Stimulated activated CD4-positive, alpha-beta T cell treated with anti-CD3 and anti-CD28 coated beads, Interleukin-12 subunit alpha, Interleukin-12 subunit beta, amount 100 ng/mL, for 4 hours (primary cell): Measurements from ENCODE around the gene TERB2.
"Not testable (repeated sequence)": the region's sequence is repeated elsewhere in the genome, so short reads cannot be mapped to it uniquely, and the experiment has no call there.

Experiments
- DNase-seq: peaks from one replicate; pipeline ENCODE4 v3.0.0-alpha.2; 2020

Gene TERB2, protein sequence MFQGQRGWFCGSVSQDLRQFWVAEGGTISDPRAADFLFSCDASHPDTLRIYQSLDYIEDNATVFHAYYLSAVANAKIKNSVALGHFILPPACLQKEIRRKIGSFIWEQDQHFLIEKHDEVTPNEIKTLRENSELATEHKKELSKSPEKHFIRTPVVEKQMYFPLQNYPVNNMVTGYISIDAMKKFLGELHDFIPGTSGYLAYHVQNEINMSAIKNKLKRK

DNA sequence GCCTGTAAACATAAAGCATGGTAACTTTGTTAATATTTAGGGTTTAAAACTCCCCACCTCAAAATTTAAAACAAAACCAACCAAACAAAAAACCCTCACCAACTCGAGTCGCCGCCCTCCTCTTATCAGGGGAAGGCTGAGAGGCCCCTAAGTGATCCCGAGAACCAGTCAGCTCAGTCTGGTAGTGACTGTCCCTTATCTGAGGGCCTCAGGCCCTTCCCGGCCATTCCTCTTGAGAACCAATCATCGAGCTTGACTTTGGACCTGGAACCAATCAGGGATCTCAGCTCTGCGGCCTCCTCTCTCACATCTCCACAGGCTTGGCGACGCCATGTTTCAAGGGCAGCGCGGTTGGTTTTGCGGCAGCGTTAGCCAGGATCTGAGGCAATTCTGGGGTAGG, at the start of gene TERB2:
Gene TERB2, plus strand, starts transcription at position 300 of the 400 bp plus-strand sequence. Its CDS starts 32 bp downstream, at position 332.
- no peak for DNase-seq

DNA sequence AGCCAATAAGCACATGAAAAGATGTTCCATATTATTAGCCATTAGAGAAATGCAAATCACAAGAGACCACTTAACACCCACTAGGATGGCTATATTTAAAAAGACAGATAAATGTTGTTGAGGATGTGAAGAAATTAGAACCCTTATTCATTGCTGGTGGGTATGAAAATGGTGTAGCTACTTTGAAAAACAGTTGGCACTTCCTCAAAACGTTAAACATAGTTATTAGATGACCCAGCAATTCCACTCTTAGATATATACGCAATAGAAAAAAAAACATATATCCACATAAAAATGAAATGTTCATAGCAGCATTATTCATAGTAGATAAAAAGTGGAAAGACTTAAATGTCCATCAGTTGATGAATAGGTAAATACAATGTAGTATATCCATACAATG, 47.1 kb upstream of the TERB2 start:
- DNase-seq: no peak

DNA sequence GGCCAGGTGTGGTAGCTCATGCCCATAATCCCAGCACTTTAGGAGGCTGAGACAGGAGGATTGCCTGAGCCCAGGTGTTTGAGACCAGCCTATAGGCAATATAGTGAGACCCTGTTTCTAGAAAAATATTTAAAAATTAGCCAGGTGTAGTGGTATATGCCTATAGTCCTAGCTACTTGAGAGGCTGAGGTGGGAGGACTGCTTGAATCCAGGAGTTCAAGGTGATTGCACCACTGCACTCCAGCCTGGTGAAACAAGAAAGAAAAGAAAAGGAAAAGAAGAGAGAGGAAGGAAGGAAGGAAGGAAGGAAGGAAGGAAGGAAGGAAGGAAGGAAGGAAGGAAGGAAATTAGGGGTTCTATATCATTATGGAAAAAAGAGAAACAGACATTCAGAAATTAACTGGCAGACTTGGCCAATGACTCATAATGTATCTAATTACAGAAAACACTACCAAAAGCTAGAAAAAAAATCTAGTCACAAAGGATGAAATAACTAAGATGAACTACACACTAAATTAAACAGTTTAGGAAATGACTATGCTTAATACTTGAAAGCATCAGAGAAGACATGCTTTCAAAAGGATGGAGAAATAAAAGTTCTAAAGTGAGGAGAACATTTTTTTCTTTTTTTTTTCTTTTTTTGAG, 45.4 kb upstream of the TERB2 start:
- no peak for DNase-seq

DNA sequence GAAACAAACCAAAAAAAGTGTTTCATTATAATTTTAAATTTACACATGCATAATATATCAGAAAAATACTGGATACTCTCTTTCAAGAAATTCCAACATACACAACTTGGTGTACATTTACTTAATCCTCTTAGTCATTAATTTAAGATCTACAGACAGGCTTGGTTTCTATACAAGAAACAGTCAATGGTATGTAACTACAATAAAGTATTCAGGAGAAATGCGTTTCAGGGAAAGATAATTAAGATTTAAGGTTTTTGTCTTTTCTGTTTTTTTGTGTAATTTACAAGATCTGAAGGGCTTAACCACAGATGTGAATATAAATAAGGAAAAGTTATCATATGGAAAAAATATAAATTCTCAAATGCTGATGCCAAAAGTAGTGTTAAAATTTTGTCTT, 44.3 kb upstream of the TERB2 start:
- DNase-seq: not testable (repeated sequence)

DNA sequence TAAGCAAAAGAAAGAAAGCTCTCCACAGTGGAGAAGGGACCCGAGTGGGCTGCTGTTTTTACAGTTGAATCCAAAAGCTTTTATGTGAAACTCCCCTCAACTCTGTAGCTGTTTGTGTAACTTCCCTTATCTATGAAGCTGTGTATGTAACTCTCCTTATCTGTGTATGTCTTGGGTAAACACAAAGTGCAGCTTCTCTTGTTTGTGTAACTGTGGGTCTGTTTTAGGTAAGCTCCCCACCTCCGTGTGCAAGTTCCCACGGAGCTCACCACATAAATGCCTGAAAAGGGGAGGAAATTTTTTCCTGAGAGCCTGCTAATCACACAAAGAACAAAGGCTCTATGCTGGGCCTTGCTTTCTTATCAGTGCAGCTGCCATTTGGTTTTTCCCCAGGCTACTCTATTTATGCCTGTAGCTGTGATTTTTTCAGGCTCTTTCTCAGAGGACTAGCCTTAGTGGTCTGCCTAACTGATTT, 43.5 kb upstream of the TERB2 start:
- not testable (repeated sequence) for DNase-seq

DNA sequence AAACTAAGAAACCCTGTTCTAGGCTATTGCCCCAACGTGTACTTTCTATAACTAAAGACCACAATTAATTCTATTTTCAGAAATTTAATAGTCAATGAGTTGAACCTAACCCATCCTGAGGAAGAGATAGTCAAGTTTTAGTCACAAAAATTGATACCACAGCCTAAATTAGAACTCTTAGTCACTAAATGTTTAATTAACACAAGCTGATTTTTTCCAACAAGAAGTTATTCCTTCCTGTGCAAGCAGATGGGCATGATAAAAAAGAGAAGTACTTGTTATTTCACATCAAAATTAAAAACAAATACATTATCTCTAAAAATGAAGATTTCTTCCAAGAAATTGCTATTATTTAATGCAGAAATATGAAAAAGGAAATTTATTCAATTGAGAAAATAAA, 38.4 kb upstream of the TERB2 start:
- no peak for DNase-seq

DNA sequence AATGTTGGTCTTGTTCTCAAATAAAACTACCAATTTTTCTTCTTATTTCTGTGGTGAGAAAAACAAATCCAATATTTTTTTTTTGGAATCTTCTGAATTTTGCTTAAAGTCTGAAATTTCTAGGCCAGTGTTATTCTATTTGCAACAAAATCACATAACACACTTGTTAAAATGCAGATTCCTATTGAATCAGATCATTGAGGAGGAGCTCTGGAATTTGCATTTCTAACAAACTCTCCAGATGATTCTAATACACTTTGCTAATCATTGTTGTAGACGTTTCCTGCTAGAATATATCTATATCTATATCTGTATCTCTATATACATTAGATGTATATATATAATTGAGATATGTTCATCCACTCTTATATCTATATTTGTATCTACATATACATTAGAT, 27.8 kb upstream of the TERB2 start:
- not testable (repeated sequence) for DNase-seq

DNA sequence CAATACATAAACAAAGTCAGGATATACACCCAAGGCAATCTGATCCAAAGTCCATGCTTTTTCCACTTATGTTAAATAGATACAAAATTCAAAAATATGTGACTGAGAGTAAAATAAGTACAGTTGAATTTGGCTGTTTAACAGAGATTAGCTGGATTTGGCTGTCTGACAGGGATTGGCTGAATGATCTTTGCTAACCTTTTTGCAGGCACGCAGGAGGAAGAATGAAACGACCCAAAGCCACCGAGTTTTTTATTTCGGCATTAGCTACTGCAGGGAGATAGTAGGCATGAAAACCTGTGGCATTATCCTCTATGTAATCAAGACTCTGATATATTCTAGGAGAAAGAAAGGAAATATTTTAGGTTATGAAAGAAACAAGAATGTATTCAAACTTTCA, 26.2 kb upstream of the TERB2 start:
- DNase-seq: not testable (repeated sequence)

DNA sequence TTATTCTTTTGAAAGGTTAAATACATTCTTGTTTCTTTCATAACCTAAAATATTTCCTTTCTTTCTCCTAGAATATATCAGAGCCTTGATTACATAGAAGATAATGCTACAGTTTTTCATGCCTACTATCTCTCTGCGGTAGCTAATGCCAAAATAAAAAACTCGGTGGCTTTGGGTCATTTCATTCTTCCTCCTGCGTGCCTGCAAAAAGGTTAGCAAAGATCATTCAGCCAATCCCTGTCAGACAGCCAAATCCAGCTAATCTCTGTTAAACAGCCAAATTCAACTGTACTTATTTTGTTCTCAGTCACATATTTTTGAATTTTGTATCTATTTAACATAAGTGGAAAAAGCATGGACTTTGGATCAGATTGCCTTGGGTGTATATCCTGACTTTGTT, 1.8 kb downstream of the TERB2 start:
- not testable (repeated sequence) for DNase-seq

DNA sequence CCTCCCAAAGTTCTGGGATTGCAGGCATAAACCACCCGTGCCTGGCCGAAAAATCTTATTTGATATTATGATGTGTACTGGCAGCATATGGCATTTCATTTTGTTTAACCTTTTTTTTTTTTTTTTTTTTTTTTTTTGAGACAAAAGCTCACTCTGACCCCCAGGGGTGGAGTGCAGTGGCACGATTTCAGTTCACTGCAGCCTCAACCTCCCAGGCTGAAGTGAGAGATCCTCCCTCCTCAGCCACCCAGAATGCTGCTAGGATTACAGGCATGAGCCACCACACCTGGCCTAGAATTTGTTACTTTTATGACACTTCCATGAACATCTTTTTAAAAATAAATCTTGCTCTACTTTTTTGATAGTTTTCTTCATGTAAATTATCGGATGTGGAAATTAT, 12.0 kb downstream of the TERB2 start:
- no peak for DNase-seq

DNA sequence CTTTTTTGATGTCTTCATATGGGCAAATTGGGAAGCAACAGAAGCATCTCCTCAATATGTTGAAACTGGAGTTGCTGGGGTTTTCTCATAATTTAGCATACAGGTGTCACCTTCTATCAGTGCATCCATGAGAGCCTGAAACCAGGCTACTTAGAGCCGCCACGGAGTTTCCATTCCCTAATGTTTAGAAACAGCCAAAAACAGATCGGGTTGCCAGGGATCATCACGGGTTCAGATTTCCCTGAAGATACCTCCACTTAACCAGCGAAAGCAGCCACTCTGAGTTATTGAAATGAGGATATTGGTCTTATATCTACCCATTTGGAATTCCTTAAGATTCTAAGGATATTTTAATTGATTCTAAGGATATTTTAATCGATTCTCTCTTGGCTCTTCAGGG, 14.5 kb downstream of the TERB2 start:
- no peak for DNase-seq

DNA sequence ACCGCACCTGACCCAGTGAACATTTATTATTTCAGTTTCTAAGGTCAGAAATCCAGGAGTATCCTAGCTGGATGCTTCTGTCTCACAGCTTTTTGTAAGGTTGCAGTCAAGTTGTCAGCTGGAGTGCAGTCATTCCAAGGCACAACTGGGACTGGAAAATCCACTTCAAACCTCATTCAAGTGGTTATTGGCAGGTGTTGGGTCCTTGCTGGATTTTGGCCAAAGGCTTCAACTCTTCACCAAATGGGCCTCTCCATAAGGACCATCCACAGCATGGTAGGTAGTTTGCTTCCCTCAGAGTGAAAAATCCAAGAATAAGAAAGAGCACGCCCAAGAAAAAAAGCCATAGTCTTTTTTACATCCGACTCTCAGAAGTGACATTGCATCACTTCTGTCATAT, 19.7 kb downstream of the TERB2 start:
- not testable (repeated sequence) for DNase-seq

DNA sequence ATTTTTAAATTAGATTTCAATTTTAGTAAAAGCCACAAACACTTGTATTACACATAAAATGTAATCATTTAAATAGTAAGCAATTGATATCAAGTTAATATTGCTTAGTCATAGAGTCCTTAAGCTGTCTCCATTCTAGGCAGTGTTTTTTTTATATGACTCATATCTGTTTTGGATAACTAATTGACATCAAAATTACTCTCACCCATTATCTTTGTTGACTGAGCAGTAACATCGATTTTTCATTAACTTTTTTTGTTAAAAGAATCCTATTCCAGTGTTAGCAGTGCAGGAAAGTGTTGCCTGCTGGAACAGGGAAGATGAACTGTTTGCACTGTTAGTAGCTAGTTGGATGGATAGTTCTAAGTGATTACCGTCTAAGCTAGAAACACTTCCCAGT, 21.3 kb downstream of the TERB2 start:
- DNase-seq: not testable (repeated sequence)

DNA sequence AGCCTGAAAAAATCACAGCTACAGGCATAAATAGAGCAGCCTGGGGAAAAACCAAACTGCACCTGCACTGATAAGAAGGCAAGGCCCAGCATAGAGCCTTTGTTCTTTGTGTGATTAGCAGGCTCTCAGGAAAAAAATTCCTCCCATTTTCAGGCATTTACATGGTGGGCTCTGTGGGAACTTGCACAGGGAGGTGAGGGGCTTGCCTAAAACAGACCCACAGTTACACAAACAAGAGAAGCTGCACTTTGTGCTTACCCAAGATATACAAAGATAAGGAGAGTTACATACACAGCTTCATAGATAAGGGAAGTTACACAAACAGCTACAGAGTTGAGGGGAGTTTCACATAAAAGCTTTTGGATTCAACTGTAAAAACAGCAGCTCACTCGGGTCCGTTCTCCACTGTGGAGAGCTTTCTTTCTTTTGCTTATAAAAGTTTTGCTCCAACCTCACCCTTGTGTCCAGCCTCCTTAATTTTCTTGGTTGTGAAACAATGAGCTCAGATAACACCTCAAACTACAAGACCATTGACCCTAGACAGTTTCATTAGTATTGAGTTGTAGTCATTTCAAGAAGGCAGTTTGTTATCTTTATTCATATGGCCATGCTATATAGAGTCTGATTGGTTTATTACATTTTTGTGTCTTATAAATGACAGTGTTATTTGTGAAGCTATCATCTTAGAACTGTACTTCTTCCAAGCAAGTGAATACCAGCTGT, 23.3 kb downstream of the TERB2 start:
- DNase-seq: not testable (repeated sequence)

DNA sequence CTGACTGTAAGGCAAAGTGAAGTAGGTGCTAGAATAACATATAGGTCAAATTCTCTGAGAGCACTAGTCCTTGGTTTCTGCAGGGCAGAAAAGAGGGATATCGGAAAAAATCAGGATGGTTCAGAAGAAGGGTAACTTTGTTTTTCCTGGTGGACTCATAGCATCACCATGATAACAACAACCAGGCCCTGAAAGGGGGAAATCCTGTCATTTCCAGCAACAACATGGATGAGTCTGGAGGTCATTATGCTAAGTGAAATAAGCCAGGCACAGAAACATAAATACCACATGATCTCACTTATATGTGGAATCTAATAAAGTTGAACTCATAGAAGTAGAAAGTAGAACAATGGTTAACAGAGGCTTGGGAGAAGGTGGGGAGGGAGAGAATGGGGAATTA, 27.7 kb downstream of the TERB2 start:
- not testable (repeated sequence) for DNase-seq

DNA sequence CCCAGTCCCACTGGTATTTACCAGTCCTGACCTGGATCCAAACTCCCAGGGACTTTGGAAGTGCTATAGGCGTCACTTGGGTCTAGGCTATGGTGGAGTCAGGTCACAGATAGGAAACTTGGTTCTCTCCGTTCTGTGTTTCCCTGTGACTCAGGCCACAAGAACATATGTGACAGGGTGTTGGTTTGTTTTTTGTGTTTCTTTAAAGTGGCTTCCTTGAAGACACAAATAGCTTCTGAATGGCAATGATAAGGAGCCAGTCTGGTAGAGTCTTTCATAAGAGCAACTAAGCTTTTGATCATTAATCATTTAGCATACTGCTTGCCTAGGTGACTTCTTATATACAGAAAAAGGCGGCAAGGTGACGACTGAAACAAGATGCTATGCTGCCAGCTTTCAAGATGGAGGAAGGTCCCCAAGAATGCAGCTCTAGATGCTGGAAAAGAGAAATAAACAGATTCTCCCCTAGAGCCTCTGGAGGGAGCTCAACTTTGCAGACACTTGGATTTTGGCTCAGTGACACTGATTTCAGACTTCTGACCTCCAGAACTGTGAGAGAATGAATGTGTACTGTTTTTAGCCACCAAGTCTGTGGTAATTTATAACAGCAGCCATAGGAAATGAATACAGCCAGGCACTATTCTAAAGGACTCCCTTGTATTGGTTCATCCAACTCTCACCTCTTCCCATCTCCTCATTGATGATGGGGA, 30.0 kb downstream of the TERB2 start:
- DNase-seq: not testable (repeated sequence)

DNA sequence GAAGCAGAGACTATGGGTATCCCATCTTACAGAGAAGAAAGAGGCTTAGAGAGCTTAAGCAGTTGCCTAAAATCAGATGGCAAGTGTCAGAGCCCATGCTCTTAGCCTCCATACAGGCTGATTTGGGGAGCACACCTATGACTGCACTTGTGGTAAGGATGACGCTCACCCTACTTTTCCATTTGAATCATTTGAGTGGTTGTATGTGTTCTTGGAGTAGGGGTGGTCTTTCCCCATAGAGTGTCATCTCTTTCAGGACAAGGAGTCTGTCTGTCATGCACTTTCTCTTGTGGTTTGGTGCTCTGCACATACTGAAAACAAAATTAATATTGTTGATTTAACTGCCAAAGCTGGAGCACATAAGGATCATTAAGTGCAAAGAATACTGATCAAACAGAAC, 31.2 kb downstream of the TERB2 start:
- DNase-seq: not testable (repeated sequence)

DNA sequence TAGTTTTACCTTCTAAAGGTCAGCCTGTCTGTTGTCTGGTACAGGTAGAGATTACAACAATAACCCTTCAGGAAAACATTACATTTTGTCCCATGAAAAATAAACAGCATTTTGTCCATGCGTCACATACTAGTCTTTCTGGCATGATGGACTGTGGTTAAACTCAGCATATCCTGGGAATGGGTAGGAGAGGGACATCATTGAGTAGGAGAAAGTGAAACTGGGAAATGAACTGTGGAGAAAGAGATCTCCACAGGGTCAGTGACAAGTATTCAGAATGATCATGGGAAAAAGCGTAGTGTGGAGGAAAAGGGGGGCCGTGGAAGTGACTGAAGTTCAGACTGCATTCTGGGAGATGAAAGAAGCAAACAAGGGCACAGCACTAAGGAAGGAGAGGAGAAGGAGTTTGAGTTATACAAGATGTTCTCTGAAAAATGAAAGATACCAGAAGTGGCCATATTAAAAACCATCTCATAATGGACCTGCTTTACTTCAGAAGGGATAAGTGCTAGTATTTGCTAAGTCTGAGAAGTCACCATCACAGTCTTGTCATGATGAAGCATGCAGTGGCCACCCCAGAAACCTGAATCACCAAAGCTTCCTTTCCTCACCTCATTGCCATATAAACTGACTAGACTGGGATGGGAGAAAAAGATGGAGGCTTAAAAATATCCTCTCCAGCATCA, 31.8 kb downstream of the TERB2 start:
- not testable (repeated sequence) for DNase-seq

DNA sequence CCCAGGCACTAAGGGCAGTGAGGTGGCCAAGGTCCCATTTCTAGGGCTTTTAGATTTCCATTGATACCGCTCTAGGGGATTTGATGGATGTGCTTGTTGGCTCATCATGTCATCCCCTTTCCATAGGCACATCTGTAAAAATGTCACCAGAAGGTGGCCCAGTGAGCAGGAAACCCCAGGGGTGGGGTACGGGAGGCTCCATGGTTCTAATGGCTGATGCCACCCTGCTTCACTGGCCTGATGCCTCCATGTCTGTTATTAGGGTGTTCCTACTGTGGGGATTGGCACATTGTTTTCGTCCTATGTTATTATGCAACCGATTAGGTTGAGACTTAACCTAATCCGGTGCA, 32.4 kb downstream of the TERB2 start:
- not testable (repeated sequence) for DNase-seq

DNA sequence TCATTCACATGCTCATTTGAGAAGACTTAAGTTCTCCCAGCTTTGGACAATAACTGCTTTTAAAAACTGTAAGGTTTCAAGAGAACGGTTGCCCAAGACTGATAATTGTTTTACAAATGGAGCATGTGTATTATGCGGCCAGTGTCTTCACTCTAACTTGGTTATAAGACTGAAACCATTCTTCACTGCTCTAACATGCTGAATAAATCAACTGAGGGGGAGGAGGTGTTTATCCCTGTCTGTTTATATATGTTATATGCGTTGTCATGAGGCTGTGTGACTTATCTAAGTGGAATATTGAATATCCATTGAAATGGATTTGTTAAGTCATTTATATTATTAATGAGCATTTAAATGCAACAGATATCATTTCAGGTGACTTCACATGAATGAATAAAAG, 41.1 kb downstream of the TERB2 start:
- not testable (repeated sequence) for DNase-seq

DNA sequence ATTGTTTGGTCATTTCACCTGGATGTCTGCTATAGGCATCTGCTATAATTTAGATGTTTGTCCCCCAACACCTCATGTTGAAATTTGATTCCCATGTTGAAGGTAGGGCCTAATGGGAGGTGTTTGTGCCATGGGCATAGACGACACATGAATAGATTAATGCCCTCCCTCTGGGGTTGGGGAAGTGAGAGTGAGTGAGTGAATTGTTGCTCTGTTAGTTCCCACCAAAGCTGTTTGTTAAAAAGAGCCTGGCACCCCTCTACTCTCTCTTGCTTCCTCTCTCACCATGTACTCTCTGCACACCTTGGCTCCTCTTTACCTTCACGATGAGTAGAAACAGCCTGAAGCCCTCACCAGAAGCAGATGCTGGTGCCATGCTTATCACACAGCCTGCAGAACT, 42.6 kb downstream of the TERB2 start:
- DNase-seq: no peak

DNA sequence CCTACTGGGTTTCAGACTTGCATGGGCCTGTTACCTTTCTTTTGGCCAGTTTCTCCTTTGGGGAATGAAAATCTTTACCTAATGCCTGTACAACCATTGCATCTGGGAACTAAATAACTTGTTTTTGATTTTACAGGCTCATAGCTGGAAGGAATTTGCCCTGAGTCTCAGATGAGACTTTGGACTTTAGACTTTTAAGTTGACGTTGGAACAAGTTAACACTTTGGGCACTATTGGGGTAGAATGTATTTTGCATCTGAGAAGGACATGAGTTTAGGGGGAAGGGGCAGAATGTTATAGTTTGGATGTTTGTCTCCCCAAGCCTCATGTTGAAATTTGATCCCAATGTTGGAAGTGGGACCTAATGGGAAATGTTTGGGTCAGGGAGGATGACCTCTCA, 44.7 kb downstream of the TERB2 start:
- DNase-seq: not testable (repeated sequence)
